Common myeloid progenitor, CD34-positive (primary cell): ENCODE data around the gene SEMA6A.

Source experiments
- CTCF ChIA-PET: fragments of 350-600 bp; sonication (Branson Sonifier 250); formaldehyde crosslinking; loops from one replicate; lab custom pipeline; 2021; ENCODE audit warnings: antibody characterized with exemption; lab: Charles Lee
- POLR2A ChIA-PET: fragments of 350-600 bp; sonication (Branson Sonifier 250); formaldehyde crosslinking; loops from one replicate; lab custom pipeline; 2021; ENCODE audit warnings: antibody characterized with exemption; lab: Charles Lee
- DNase-seq, 3 donors: peaks; one replicate each; pipeline versions ENCODE4 v3.0.0 to v3.0.0-alpha.2; 2013
- H3K27ac ChIP-seq, 2 experiments: 1 replicate in 1 of 2; 2 replicates in 1 of 2; pipeline ENCODE4 v1.7.0; 2013; ENCODE audit warnings: inconsistent platforms in 2 of 2, low read length in 2 of 2, mild to moderate bottlenecking in 2 of 2, low read depth in 1 of 2, moderate library complexity in 1 of 2; ENCODE audit not compliant: severe bottlenecking in 2 of 2, insufficient read depth in 1 of 2, poor library complexity in 1 of 2
- H3K27me3 ChIP-seq, 5 experiments: replicated peaks in 2 of 5; 1 replicate in 3 of 5; 2 replicates in 2 of 5; pipeline versions ENCODE4 v1.6.1 to v1.7.0; 2013; ENCODE audit warnings: low read length in 4 of 5, mild to moderate bottlenecking in 2 of 5, moderate library complexity in 2 of 5, inconsistent platforms in 1 of 5; ENCODE audit not compliant: insufficient read depth in 5 of 5, control insufficient read depth in 4 of 5
- H3K36me3 ChIP-seq, 4 experiments: 1 replicate in 2 of 4; 2 replicates in 2 of 4; pipeline versions ENCODE4 v1.6.1 to v1.7.0; 2013; ENCODE audit warnings: low read length in 3 of 4, control low read depth in 1 of 4, mild to moderate bottlenecking in 1 of 4; ENCODE audit not compliant: control insufficient read depth in 4 of 4, insufficient read depth in 4 of 4
- H3K4me1 ChIP-seq, 4 experiments: 1 replicate in 3 of 4; 2 replicates in 1 of 4; pipeline versions ENCODE4 v1.6.1 to v1.7.1; 2013; ENCODE audit warnings: low read length in 3 of 4, mild to moderate bottlenecking in 3 of 4, control low read depth in 1 of 4, inconsistent platforms in 1 of 4, moderate library complexity in 1 of 4; ENCODE audit not compliant: control insufficient read depth in 4 of 4, insufficient read depth in 4 of 4; ENCODE audit errors: control extremely low read depth in 1 of 4
- H3K4me3 ChIP-seq, 7 experiments: 1 replicate in 4 of 7; 2 replicates in 3 of 7; pipeline versions ENCODE4 v1.5.1 to v1.7.0; 2013; ENCODE audit warnings: mild to moderate bottlenecking in 7 of 7, low read length in 6 of 7, moderate library complexity in 6 of 7, inconsistent platforms in 2 of 7, low read depth in 2 of 7, control low read depth in 1 of 7; ENCODE audit not compliant: insufficient read depth in 4 of 7, control insufficient read depth in 1 of 7; ENCODE audit errors: extremely low read depth in 1 of 7
- H3K9me3 ChIP-seq, 5 experiments: 1 replicate in 4 of 5; 2 replicates in 1 of 5; pipeline versions ENCODE4 v1.6.1 to v1.7.1; 2013; ENCODE audit warnings: low read length in 4 of 5, mild to moderate bottlenecking in 2 of 5, inconsistent platforms in 1 of 5, low read depth in 1 of 5, moderate library complexity in 1 of 5; ENCODE audit not compliant: control insufficient read depth in 4 of 5, insufficient read depth in 2 of 5; ENCODE audit errors: control extremely low read depth in 1 of 5
- WGBS: methylation state at CpG from one replicate; pipeline ENCODE4 v1.1.5; 2013; ENCODE audit not compliant: insufficient coverage; 5-methylcytosine and 5-hydroxymethylcytosine counted together

SEMA6A gene

GRCh38 chr5:116418774-116419173, 155.8 kb downstream of the SEMA6A start:
- no peak for DNase-seq
- Histone ChIP-seq H3K4me1 (peaks cover 0 to 9% (median 6%) of the 10 kb centered on the region in 4 experiments), H3K27me3 (no peaks in the 10 kb centered on the region), H3K27ac (no peak overlapping the region), H3K36me3 (no peaks in the 10 kb centered on the region), H3K4me3 (no peak overlapping the region), H3K9me3 (peaks cover 0 to 3% (median 0%) of the 10 kb centered on the region in 5 experiments)
- CTCF ChIA-PET: interaction anchor here (0.9 kb wide), 1 partner anchor 27 kb away, joined by 3 read pairs; no protein-coding TSS in a partner anchor
- POLR2A ChIA-PET: no interaction called here
- 96% methylated on average over 3 of the region's 3 CpGs for WGBS

- ChIA-PET POLR2A (no interaction called here), CTCF (no interaction called here)
- H3K27me3 ChIP-seq: no peaks in the 10 kb centered on the region
- DNase-seq: no peak
- H3K9me3 ChIP-seq: peaks cover 0 to 3% (median 0%) of the 10 kb centered on the region in 5 experiments
- H3K4me3 ChIP-seq: no peak overlapping the region
- no peaks in the 10 kb centered on the region for H3K36me3 ChIP-seq
- no peak overlapping the region for H3K27ac ChIP-seq
- peaks cover 0 to 9% (median 6%) of the 10 kb centered on the region in 4 experiments for H3K4me1 ChIP-seq
- WGBS: 80% methylated on average over 2 of the region's 2 CpGs
These were observed 156.6 kb downstream of the SEMA6A start for GRCh38 chr5:116418016-116418415.

GRCh38 chr5:116415989-116416388, 158.6 kb downstream of the SEMA6A start:
- H3K27ac ChIP-seq: no peak overlapping the region
- no peak for DNase-seq
- H3K4me1 ChIP-seq: peaks cover 0 to 9% (median 6%) of the 10 kb centered on the region in 4 experiments
- H3K4me3 ChIP-seq: no peak overlapping the region
- H3K36me3 ChIP-seq: no peaks in the 10 kb centered on the region
- WGBS: 94% methylated on average over 5 of the region's 5 CpGs
- no peaks in the 10 kb centered on the region for H3K27me3 ChIP-seq
- ChIA-PET POLR2A (no interaction called here), CTCF (interaction anchor here (1.2 kb wide), 1 partner anchor 10 kb away, joined by 3 read pairs; no protein-coding TSS in a partner anchor)
- H3K9me3 ChIP-seq: peaks cover 0 to 2% (median 0%) of the 10 kb centered on the region in 5 experiments

GRCh38 chr5:116415182-116415581, 159.4 kb downstream of the SEMA6A start:
- Histone ChIP-seq H3K27ac (no peak overlapping the region), H3K4me3 (no peak overlapping the region), H3K36me3 (no peaks in the 10 kb centered on the region), H3K27me3 (no peaks in the 10 kb centered on the region), H3K9me3 (no peaks in the 10 kb centered on the region), H3K4me1 (peaks cover 0 to 4% (median under 1%) of the 10 kb centered on the region in 4 experiments)
- ChIA-PET POLR2A (no interaction called here), CTCF (interaction anchor here (0.9 to 1.2 kb wide), 2 partner anchors 10 to 11 kb away, joined by 3 read pairs; no protein-coding TSS in a partner anchor)
- WGBS: no CpG with 5 or more reads among the region's 1 CpG
- no peak for DNase-seq

- WGBS: 100% methylated on average over 3 of the region's 5 CpGs
- ChIA-PET CTCF (no interaction called here), POLR2A (no interaction called here)
- Histone ChIP-seq H3K9me3 (no peaks in the 10 kb centered on the region), H3K27ac (no peak overlapping the region), H3K27me3 (no peaks in the 10 kb centered on the region), H3K36me3 (peaks cover 0 to 2% (median 0%) of the 10 kb centered on the region in 4 experiments), H3K4me1 (no peaks in the 10 kb centered on the region), H3K4me3 (no peak overlapping the region)
- no peak for DNase-seq
These were observed 163.5 kb downstream of the SEMA6A start for GRCh38 chr5:116411101-116411571.

GRCh38 chr5:116410336-116410890, 164.2 kb downstream of the SEMA6A start:
- Histone ChIP-seq H3K9me3 (no peaks in the 10 kb centered on the region), H3K4me1 (no peaks in the 10 kb centered on the region), H3K27ac (no peak overlapping the region), H3K4me3 (no peak overlapping the region), H3K27me3 (no peaks in the 10 kb centered on the region), H3K36me3 (peaks cover 0 to 2% (median 0%) of the 10 kb centered on the region in 4 experiments)
- ChIA-PET POLR2A (no interaction called here), CTCF (no interaction called here)
- WGBS: 93% methylated on average over 3 of the region's 3 CpGs
- no peak for DNase-seq

- Histone ChIP-seq H3K27me3 (no peaks in the 10 kb centered on the region), H3K36me3 (peaks cover 0 to 2% (median 0%) of the 10 kb centered on the region in 4 experiments), H3K27ac (no peak overlapping the region), H3K9me3 (no peaks in the 10 kb centered on the region), H3K4me1 (no peaks in the 10 kb centered on the region), H3K4me3 (no peak overlapping the region)
- ChIA-PET CTCF (interaction anchor here (0.9 kb wide), 1 partner anchor 89 kb away, joined by 3 read pairs; no protein-coding TSS in a partner anchor), POLR2A (no interaction called here)
- DNase-seq: no peak
- WGBS: 97% methylated on average over 3 of the region's 5 CpGs
These were observed 164.9 kb downstream of the SEMA6A start for GRCh38 chr5:116409591-116410296.
